ENCODE measurements around the gene CLIC4. TPM values are rescaled to one million over a fixed set of nuclear protein-coding genes. Genes with fewer than 3 reads are reported as not detected.

CLIC4 gene
- total and polyA plus RNA-seq, 10 of the 15 experiments (the other 5 are each of a cell fraction or from before 2014, with no cell fraction given): 20.4 to 107 (median 69.6) TPM

GRCh38 chr1:24849672-24850295 lies 104.5 kb downstream of the CLIC4 start (continued):
- TF ChIP-seq RELA (IDR thresholded peaks at IDR 0.05; ENCODE audit: borderline replicate concordance, partially characterized antibody) (no peak), BCL3 (IDR thresholded peaks at IDR 0.05; ENCODE audit: borderline replicate concordance, insufficient read depth, low read depth, low read length, poor library complexity, severe bottlenecking) (no peak), CHD4 (IDR thresholded peaks at IDR 0.05) (no peak), FOXM1 (IDR thresholded peaks at IDR 0.05; ENCODE audit: low read depth, low read length) (no peak), NBN (IDR thresholded peaks at IDR 0.05) (no peak), MYC (IDR thresholded peaks at IDR 0.05; ENCODE audit: insufficient read depth, insufficient read length, insufficient replicate concordance, low read length, severe bottlenecking) (no peak)

GRCh38 chr1:24850328-24850920 lies 105.2 kb downstream of the CLIC4 start:
- no peaks in the 10 kb centered on the region for H4K20me1 ChIP-seq (ENCODE audit: control insufficient read depth, insufficient read depth)
- RAD21 ChIA-PET (ENCODE audit: unreplicated experiment): interaction anchor here (0.8 to 4.8 kb wide), 9 partner anchors 49 to 248 kb away, joined by 3 to 60 read pairs (median 4); no protein-coding TSS in a partner anchor
- ATAC-seq: no peak
- no peak overlapping the region for H3K27ac ChIP-seq (ENCODE audit: control insufficient read depth, insufficient read depth)
- SMC1A ChIA-PET (ENCODE audit: uncharacterized antibody, unreplicated experiment): interaction anchor here (0.7 to 6.3 kb wide), 17 partner anchors 9 to 354 kb away, joined by 3 to 69 read pairs (median 6); partner anchors contain the start of gene RUNX3
- POLR2A ChIA-PET: interaction anchor here (0.6 to 2.8 kb wide), 8 partner anchors 10 to 381 kb away, joined by 3 to 19 read pairs (median 4); no protein-coding TSS in a partner anchor
- DNase-seq (ENCODE audit: low read depth, low spot score): no peak
- BruUV-seq (replicated peaks): no TSS peak
- no peak overlapping the region for H3K9ac ChIP-seq (ENCODE audit: control insufficient read depth, insufficient read depth, low read length)
- H3K27me3 ChIP-seq (replicated peaks in 1 of 2; ENCODE audit: control insufficient read depth in 2 of 2, insufficient read depth in 2 of 2, low read length in 1 of 2): no peaks in the 10 kb centered on the region
- H3K9me3 ChIP-seq (replicated peaks; ENCODE audit: control insufficient read depth, insufficient read depth, low read length): no peaks in the 10 kb centered on the region
- no peak overlapping the region for H3K4me3 ChIP-seq
- no peaks in the 10 kb centered on the region for H3K36me3 ChIP-seq (ENCODE audit: control insufficient read depth in 2 of 2, insufficient read depth in 2 of 2, low read length in 1 of 2)
- 60% methylated on average over 6 of the region's 6 CpGs for WGBS (ENCODE audit: insufficient coverage, insufficient replicate concordance, low lambda C conversion rate, missing lambda C conversion rate)
- no peak overlapping the region for H3K4me2 ChIP-seq (ENCODE audit: control insufficient read depth, insufficient read depth)
- CTCF ChIA-PET: interaction anchor here (0.6 to 10.6 kb wide), 25 partner anchors 13 to 354 kb away, joined by 3 to 133 read pairs (median 4); partner anchors contain the start of genes CLIC4 and RUNX3
- intact Hi-C loops (cut with micrococcal nuclease; ENCODE audit: unreplicated experiment) (no loop called here), in situ Hi-C loops (cut with MboI) (no loop called here)
- no peak overlapping the region for H2AFZ ChIP-seq (ENCODE audit: control insufficient read depth, low read depth, low read length)
- FAIRE-seq: no peak
- no peaks in the 10 kb centered on the region for H3K4me1 ChIP-seq (ENCODE audit: control insufficient read depth, insufficient read depth, low read length)
- no peaks in the 10 kb centered on the region for H3K79me2 ChIP-seq (ENCODE audit: control insufficient read depth, insufficient read depth, low read length)
- TF ChIP-seq YBX1 (IDR thresholded peaks at IDR 0.05) (no peak), ZBTB33 (IDR thresholded peaks at IDR 0.05) (no peak), ASH2L (IDR thresholded peaks at IDR 0.05; ENCODE audit: borderline replicate concordance, low read depth) (no peak), EED (IDR thresholded peaks at IDR 0.05; ENCODE audit: low read depth) (no peak), ZNF384 (IDR thresholded peaks at IDR 0.05; ENCODE audit: borderline replicate concordance, low read depth, low read length) (no peak), STAT1 (conservative IDR thresholded peaks at IDR 0.05) (no peak), BRCA1 (IDR thresholded peaks at IDR 0.05; ENCODE audit: low read depth, low read length) (no peak), JUNB (IDR thresholded peaks at IDR 0.05) (no peak), E2F8 (IDR thresholded peaks at IDR 0.05; ENCODE audit: low read depth, partially characterized antibody) (no peak), MYB (IDR thresholded peaks at IDR 0.05; ENCODE audit: borderline replicate concordance, low read depth, low read length) (no peak), SMC3 (IDR thresholded peaks at IDR 0.05; ENCODE audit: borderline replicate concordance, low read length) (no peak)
